GM18858 (cell line): ENCODE data around the gene IGFBP1.

ENCODE experiments used
- ATAC-seq: cut with Tn5 transposase; IDR thresholded peaks from one replicate; pipeline ENCODE4 v1.9.1; 2021; ENCODE audit not compliant: unreplicated experiment

IGFBP1 gene

GRCh38 chr7:45880433-45880860 is 7.8 kb upstream of the IGFBP1 start:
- no peak for ATAC-seq

- no peak for ATAC-seq
Observed at GRCh38 chr7:45881280-45881758, 7.0 kb upstream of the IGFBP1 start.

GRCh38 chr7:45881759-45882464 is 6.4 kb upstream of the IGFBP1 start:
- no peak for ATAC-seq

- no peak for ATAC-seq
Observed at GRCh38 chr7:45882465-45882810, 5.8 kb upstream of the IGFBP1 start.

GRCh38 chr7:45884136-45884535 is 4.2 kb upstream of the IGFBP1 start:
- no peak for ATAC-seq

- ATAC-seq, result no peak
Observed at GRCh38 chr7:45885264-45885882, 2.9 kb upstream of the IGFBP1 start.

GRCh38 chr7:45886931-45887667 is 1.2 kb upstream of the IGFBP1 start:
- no peak for ATAC-seq

GRCh38 chr7:45888993-45889366 is 692 bp downstream of the IGFBP1 start:
- no peak for ATAC-seq

GRCh38 chr7:45889367-45890067 is 1.2 kb downstream of the IGFBP1 start:
- ATAC-seq, result no peak

GRCh38 chr7:45890125-45890901 is 2.0 kb downstream of the IGFBP1 start:
- ATAC-seq, result no peak

- ATAC-seq, result no peak
Observed at GRCh38 chr7:45890902-45891461, 2.7 kb downstream of the IGFBP1 start.

- no peak for ATAC-seq
Observed at GRCh38 chr7:45891462-45892402, 3.4 kb downstream of the IGFBP1 start.

GRCh38 chr7:45892407-45893035 is 4.2 kb downstream of the IGFBP1 start:
- ATAC-seq, result no peak

- ATAC-seq, result no peak
Observed at GRCh38 chr7:45893374-45893995, 5.2 kb downstream of the IGFBP1 start.

- ATAC-seq, result no peak
Observed at GRCh38 chr7:45893996-45894664, 5.8 kb downstream of the IGFBP1 start.

- ATAC-seq, result no peak
Observed at GRCh38 chr7:45894665-45895062, 6.4 kb downstream of the IGFBP1 start.

GRCh38 chr7:45897042-45897690 is 8.9 kb downstream of the IGFBP1 start:
- no peak for ATAC-seq
